PFSK-1 (cell line): ENCODE data around the gene ALG14.

ENCODE experiments used
- SIN3A ChIP-seq: IDR thresholded peaks from 2 replicates; pipeline ENCODE4 v1.6.1; 2012; ENCODE audit warnings: mild to moderate bottlenecking, low read length, moderate library complexity, borderline replicate concordance; ENCODE audit not compliant: insufficient read depth
- TF ChIP-seq, protein P1 (sequence below), 2 experiments: IDR thresholded peaks; 2 replicates each; pipeline versions ENCODE4 v1.6.1 to v1.8.0; 2011 to 2012; ENCODE audit warnings: low read depth in 2 of 2, low read length in 2 of 2, control low read depth in 1 of 2, inconsistent platforms in 1 of 2, mild to moderate bottlenecking in 1 of 2, moderate library complexity in 1 of 2; ENCODE audit not compliant: insufficient read depth in 1 of 2

DNA sequence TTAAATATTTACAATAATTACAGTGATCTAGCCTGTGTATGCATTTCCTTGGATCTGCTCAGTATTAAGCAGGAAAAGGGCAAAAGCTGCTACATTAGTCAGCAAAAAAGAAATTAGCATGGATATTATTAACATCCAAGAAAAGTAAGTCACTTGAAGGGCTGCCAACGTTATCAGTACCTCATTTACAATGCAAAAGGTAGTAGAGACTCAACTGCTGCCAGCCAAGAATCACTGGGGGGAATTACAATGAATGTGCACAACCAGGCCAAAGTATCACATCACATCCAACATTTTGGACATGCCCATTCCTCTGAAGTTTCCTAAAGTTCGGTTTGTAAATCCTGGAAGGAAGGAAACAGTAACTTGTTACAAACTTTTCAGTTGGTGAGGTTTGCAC, 147.7 kb downstream of the ALG14 start:
- TF ChIP-seq SIN3A: no peak
- TF ChIP-seq, protein P1, sequence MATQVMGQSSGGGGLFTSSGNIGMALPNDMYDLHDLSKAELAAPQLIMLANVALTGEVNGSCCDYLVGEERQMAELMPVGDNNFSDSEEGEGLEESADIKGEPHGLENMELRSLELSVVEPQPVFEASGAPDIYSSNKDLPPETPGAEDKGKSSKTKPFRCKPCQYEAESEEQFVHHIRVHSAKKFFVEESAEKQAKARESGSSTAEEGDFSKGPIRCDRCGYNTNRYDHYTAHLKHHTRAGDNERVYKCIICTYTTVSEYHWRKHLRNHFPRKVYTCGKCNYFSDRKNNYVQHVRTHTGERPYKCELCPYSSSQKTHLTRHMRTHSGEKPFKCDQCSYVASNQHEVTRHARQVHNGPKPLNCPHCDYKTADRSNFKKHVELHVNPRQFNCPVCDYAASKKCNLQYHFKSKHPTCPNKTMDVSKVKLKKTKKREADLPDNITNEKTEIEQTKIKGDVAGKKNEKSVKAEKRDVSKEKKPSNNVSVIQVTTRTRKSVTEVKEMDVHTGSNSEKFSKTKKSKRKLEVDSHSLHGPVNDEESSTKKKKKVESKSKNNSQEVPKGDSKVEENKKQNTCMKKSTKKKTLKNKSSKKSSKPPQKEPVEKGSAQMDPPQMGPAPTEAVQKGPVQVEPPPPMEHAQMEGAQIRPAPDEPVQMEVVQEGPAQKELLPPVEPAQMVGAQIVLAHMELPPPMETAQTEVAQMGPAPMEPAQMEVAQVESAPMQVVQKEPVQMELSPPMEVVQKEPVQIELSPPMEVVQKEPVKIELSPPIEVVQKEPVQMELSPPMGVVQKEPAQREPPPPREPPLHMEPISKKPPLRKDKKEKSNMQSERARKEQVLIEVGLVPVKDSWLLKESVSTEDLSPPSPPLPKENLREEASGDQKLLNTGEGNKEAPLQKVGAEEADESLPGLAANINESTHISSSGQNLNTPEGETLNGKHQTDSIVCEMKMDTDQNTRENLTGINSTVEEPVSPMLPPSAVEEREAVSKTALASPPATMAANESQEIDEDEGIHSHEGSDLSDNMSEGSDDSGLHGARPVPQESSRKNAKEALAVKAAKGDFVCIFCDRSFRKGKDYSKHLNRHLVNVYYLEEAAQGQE (IDR thresholded peaks at IDR 0.05; ENCODE audit: insufficient read depth in 1 of 2, low read depth in 2 of 2, low read length in 2 of 2): no peak
